HG03521 (cell line): ENCODE results near the gene CHURC1.

ENCODE experiments used
- ATAC-seq: cut with Tn5 transposase; IDR thresholded peaks from one replicate; pipeline ENCODE4 v1.9.1; 2021; ENCODE audit warnings: mild to moderate bottlenecking, moderate library complexity; ENCODE audit not compliant: unreplicated experiment

CHURC1 gene

DNA sequence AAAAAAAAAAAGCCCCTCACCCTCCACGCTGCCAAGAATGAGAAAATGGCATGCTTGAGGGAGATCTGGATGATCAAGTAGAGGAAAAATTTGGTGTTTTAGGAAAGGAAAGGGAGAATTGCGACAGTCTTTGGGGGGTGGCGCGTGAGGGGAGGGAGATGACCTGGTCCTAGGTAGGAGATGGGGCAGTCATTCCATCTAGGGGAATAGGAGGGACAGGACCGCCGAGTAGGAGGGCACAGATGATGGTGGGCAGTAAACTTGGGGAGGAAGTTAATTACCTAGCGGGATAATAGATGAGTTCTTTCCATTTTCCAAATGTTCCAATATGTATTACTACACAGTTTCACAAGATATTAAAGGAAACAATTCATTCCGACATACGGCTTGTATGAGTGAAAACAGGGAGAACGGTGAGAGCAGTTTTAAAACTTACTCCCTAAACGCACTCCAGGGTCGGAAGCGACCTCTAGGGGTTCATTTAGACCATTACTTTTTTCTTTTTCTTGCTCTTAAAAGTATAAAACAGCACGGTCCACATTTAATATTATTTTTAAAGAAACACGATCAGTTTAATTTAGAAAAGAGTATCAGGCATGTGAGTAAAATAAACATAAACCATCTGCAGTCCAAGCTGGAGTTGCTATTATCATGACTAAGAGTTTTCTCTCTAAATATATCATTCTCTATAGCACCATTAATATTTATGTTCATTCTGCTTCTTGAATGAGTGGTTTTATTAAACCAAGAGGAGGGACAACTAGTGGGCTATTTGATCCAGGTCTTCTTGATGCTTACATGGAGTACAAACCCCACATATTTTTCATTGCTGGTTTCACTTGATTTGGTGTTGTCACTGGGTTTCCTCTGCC lies 69.4 kb downstream of the CHURC1 start:
- ATAC-seq = no peak
